CD4-positive, alpha-beta T cell (primary cell): ENCODE measurements around the gene SLX9. TPM values are rescaled to one million over a fixed set of nuclear protein-coding genes. Genes with fewer than 3 reads are reported as not detected.

Experiments used
- ATAC-seq: fragments of 200-7000 bp; cut with Tn5 transposase; one replicate; pipeline ENCODE4 v1.10.0; 2022; ENCODE audit warnings: mild to moderate bottlenecking; ENCODE audit not compliant: poor library complexity
- CTCF ChIA-PET: fragments of 350-600 bp; sonication (Branson Sonifier 250); formaldehyde crosslinking; loops from one replicate; lab custom pipeline; 2021; ENCODE audit warnings: antibody characterized with exemption, inconsistent platforms; lab: Charles Lee
- POLR2A ChIA-PET: fragments of 350-600 bp; sonication (Branson Sonifier 250); formaldehyde crosslinking; loops from one replicate; lab custom pipeline; 2021; ENCODE audit warnings: antibody characterized with exemption, inconsistent platforms; lab: Charles Lee
- DNase-seq, 14 experiments: peaks; one replicate each; pipeline ENCODE4 v3.0.0-alpha.2; 2013 to 2020; ENCODE audit warnings: mixed read lengths in 2 of 14
- H3K27ac ChIP-seq, 2 donors: one replicate each; pipeline versions ENCODE4 v1.5.1 to v1.7.0; 2013; ENCODE audit warnings: low read length in 2 of 2, low read depth in 1 of 2, mild to moderate bottlenecking in 1 of 2
- H3K27me3 ChIP-seq, 2 experiments: 1 replicate in 1 of 2; 2 replicates in 1 of 2; pipeline versions ENCODE4 v1.6.1 to v1.7.0; 2013; ENCODE audit warnings: low read length in 2 of 2, control low read depth in 1 of 2, mild to moderate bottlenecking in 1 of 2, moderate library complexity in 1 of 2; ENCODE audit not compliant: insufficient read depth in 2 of 2, control insufficient read depth in 1 of 2
- H3K36me3 ChIP-seq: one replicate; pipeline ENCODE4 v1.6.1; 2013; ENCODE audit warnings: low read length, control low read depth; ENCODE audit not compliant: insufficient read depth
- H3K4me1 ChIP-seq: one replicate; pipeline ENCODE4 v1.6.1; 2013; ENCODE audit warnings: low read length, control low read depth; ENCODE audit not compliant: insufficient read depth
- H3K4me3 ChIP-seq: one replicate; pipeline ENCODE4 v1.5.1; 2013; ENCODE audit warnings: mild to moderate bottlenecking, low read length, moderate library complexity
- H3K9me3 ChIP-seq, 2 experiments: 1 replicate in 1 of 2; 2 replicates in 1 of 2; pipeline versions ENCODE4 v1.6.1 to v1.7.0; 2013; ENCODE audit warnings: low read length in 2 of 2, mild to moderate bottlenecking in 2 of 2, control low read depth in 1 of 2, moderate library complexity in 1 of 2; ENCODE audit not compliant: control insufficient read depth in 1 of 2, insufficient read depth in 1 of 2
- H3K27ac Mint-ChIP-seq: one replicate; pipeline ENCODE4 v1.8.0; 2020; ENCODE audit warnings: mixed read lengths
- H3K27me3 Mint-ChIP-seq: one replicate; pipeline ENCODE4 v1.8.0; 2021; ENCODE audit warnings: mixed read lengths
- H3K36me3 Mint-ChIP-seq: one replicate; pipeline ENCODE4 v1.8.0; 2021; ENCODE audit warnings: low read depth, mixed read lengths
- H3K4me1 Mint-ChIP-seq: one replicate; pipeline ENCODE4 v1.8.0; 2021; ENCODE audit warnings: low read depth, mixed read lengths
- H3K4me3 Mint-ChIP-seq: one replicate; pipeline ENCODE4 v1.8.0; 2020; ENCODE audit warnings: mild to moderate bottlenecking, mixed read lengths
- H3K9me3 Mint-ChIP-seq: one replicate; pipeline ENCODE4 v1.8.0; 2020; ENCODE audit warnings: mixed read lengths
- intact Hi-C, 2 experiments: fragments of 100-400 bp; cut with DNase I in 1 of 2; cut with micrococcal nuclease in 1 of 2; formaldehyde crosslinking; loops; one replicate each; pipeline versions ENCODE4 v1.15.1 to v1.9.0; 2023 to 2025; cut with DNase I, micrococcal nuclease
- total RNA-seq, 174 experiments: library from RNA in 2 of 174; stranded (reverse) in 2 of 174; gene quantifications; one replicate each; pipeline ENCODE4 v1.2.3 and lab custom pipeline; 2021 to 2026
- TF ChIP-seq, protein P1 (sequence below): fragments of 200-600 bp; IDR thresholded peaks from one replicate; pipeline ENCODE4 v1.8.0; 2022; ENCODE audit warnings: antibody characterized with exemption, mild to moderate bottlenecking

Gene SLX9
- total RNA-seq, 2 experiments from 2014 or later, result 7.7 to 9.1 TPM

DNA sequence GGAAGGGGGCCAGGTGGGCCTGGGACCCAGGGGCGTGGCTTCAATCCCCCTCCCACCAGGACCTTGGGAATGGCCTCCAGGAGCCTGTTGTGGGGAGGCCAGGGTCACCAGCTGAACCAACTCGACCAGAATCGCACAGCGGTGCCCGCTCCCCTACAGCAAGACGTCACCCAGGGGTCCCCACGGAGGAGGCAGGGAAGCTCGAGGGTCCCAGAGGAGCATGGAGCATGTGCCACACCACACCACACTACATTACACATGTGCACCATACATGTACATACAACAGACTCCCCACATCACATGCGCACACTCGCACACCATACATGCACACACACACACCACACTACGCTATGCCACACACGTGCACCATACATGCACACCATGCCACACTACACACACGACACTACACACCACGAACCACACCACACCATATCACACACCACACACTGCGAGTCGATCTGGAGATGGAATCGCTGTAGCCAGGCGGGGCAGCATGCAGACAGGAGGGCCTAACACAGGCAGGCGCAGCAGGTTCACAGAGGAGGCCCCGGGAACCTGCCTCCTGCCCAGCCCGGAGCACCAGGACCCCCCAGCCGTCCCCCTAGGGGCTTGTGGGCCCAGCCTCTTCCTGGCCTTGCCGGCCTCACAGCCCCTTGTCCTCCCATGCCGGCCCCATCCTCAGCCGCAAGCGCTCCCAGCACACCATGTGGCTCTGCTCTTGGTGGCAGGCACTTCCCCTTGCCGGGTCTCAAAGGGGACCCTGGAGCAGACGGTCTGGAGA, 19.7 kb upstream of the SLX9 start:
- peak in 3 of 14 experiments; percentile 16 to 52 (median 49) for DNase-seq
- Histone ChIP-seq H3K27me3 (no peaks in the 10 kb centered on the region), H3K9me3 (no peaks in the 10 kb centered on the region), H3K36me3 (peaks cover 18% of the 10 kb centered on the region), H3K4me3 (peak overlapping the region; percentile 80), H3K4me1 (peaks cover 68% of the 10 kb centered on the region), H3K27ac (peak overlapping the region; percentile 71 to 73)
- POLR2A ChIA-PET, result interaction anchor here (0.7 to 10.8 kb wide), 9 partner anchors 9 to 119 kb away, joined by 4 to 362 read pairs (median 7); partner anchors contain the start of gene UBE2G2
- H3K27me3 Mint-ChIP-seq, result no peaks in the 10 kb centered on the region
- H3K9me3 Mint-ChIP-seq, result no peaks in the 10 kb centered on the region
- H3K36me3 Mint-ChIP-seq, result peaks cover 47% of the 10 kb centered on the region
- TF ChIP-seq, protein P1, sequence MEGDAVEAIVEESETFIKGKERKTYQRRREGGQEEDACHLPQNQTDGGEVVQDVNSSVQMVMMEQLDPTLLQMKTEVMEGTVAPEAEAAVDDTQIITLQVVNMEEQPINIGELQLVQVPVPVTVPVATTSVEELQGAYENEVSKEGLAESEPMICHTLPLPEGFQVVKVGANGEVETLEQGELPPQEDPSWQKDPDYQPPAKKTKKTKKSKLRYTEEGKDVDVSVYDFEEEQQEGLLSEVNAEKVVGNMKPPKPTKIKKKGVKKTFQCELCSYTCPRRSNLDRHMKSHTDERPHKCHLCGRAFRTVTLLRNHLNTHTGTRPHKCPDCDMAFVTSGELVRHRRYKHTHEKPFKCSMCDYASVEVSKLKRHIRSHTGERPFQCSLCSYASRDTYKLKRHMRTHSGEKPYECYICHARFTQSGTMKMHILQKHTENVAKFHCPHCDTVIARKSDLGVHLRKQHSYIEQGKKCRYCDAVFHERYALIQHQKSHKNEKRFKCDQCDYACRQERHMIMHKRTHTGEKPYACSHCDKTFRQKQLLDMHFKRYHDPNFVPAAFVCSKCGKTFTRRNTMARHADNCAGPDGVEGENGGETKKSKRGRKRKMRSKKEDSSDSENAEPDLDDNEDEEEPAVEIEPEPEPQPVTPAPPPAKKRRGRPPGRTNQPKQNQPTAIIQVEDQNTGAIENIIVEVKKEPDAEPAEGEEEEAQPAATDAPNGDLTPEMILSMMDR, result no peak
- peaks cover 83% of the 10 kb centered on the region for H3K4me1 Mint-ChIP-seq
- H3K4me3 Mint-ChIP-seq, result peak overlapping the region; percentile 96
- peak; percentile 28 for ATAC-seq
- CTCF ChIA-PET, result interaction anchor here (1.4 kb wide), 1 partner anchor 13 kb away, joined by 4 read pairs; no protein-coding TSS in a partner anchor
- intact Hi-C loops, result no loop called here
- peak overlapping the region; percentile 96 for H3K27ac Mint-ChIP-seq

DNA sequence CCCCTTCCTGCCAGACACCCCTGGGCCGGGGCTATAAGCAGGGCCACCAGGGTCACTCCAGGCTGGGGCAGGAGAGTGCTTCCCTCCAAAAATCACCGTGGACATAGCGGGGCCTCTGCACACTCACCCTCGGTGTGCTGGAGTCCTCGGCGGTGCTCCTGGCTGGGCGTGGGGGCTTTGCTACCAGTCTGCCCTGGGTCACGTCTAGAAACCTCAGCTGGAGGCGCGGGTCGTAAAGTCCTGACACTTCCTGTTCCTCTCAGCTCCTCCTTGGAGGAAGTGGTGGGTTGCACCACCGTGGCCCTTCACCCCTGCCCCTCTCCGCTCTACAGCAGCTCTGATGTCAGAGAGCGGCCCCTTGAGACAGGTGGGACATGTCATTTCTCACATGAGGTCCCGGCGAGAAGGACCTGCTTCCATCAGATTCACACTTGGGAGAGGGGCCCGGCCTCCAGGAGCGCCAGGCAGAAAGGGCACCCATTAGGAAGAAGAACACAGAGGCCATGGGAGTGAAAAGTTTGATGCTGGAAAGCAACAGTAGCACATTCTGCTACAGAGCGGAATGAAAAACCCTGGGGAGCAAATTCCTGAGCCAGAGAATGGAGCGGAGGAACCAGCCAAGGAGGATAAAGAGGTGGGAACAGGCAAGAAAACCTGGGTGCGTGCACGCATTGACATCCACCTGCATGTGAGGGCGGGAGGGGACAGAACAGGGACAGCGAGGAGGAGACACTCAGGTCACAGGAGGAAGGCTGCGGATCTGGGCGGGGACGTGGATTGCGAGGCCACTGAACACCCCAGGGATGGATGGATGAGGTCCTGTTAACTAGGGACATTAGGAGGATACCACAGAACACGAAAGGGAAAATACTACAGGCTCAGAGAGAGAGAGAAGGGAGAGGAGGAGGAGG, 18.9 kb upstream of the SLX9 start, which contains the start of gene ITGB2:
Gene ITGB2, minus strand, starts transcription at position 206 of the 911 bp plus-strand sequence. CDS start 10,117 bp downstream, outside the sequence.
- CTCF ChIA-PET, result no interaction called here
- H3K27me3 Mint-ChIP-seq, result no peaks in the 10 kb centered on the region
- no peaks in the 10 kb centered on the region for H3K9me3 ChIP-seq
- TF ChIP-seq, protein P1, result no peak
- POLR2A ChIA-PET, result interaction anchor here (0.7 to 2.1 kb wide), 7 partner anchors 8 to 120 kb away, joined by 4 to 14 read pairs (median 6); partner anchors contain the start of gene UBE2G2
- peaks cover 82% of the 10 kb centered on the region for H3K4me1 Mint-ChIP-seq
- H3K36me3 ChIP-seq, result peaks cover 18% of the 10 kb centered on the region
- intact Hi-C loops, result no loop called here
- H3K4me3 Mint-ChIP-seq, result peak within 1 kb of the TSS; percentile 96
- H3K36me3 Mint-ChIP-seq, result peaks cover 43% of the 10 kb centered on the region
- H3K4me1 ChIP-seq, result peaks cover 68% of the 10 kb centered on the region
- peak; percentile 45 for ATAC-seq
- peak within 1 kb of the TSS; percentile 80 for H3K4me3 ChIP-seq
- peak in 12 of 14 experiments; percentile 29 to 85 (median 50) for DNase-seq
- H3K27ac ChIP-seq, result peak within 1 kb of the TSS; percentile 71 to 73
- no peaks in the 10 kb centered on the region for H3K9me3 Mint-ChIP-seq
- H3K27me3 ChIP-seq, result no peaks in the 10 kb centered on the region
- H3K27ac Mint-ChIP-seq, result peak within 1 kb of the TSS; percentile 96

DNA sequence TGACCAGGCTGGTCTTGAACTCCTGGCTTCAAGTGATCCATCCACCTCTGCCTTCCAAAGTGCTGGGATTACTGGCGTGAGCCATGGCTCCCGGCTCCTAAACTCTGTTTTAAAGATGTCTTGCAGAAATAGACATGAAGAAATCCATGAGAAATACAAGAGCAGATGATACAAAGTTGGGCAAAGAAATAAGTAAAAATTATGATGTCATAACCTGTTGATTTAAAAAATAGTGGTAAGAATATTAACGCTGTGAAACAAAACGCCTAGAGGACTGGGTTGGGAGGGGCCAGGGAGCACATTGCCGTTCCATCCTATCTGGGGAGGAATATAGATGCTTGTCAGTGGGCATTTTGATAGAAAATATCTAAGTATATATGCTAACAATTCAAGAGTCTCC, 17.9 kb upstream of the SLX9 start:
- Mint-ChIP-seq H3K27ac (peak overlapping the region; percentile 96), H3K4me1 (peaks cover 82% of the 10 kb centered on the region), H3K27me3 (no peaks in the 10 kb centered on the region), H3K4me3 (peak overlapping the region; percentile 80), H3K36me3 (peaks cover 40% of the 10 kb centered on the region), H3K9me3 (no peaks in the 10 kb centered on the region)
- TF ChIP-seq, protein P1, result no peak
- no peaks in the 10 kb centered on the region for H3K27me3 ChIP-seq
- DNase-seq (no peak), ATAC-seq (no peak)
- no peaks in the 10 kb centered on the region for H3K9me3 ChIP-seq
- H3K4me3 ChIP-seq, result peak overlapping the region; percentile 80
- ChIA-PET POLR2A (interaction anchor here (1.5 to 1.8 kb wide), 2 partner anchors 9 to 11 kb away, joined by 5 to 14 read pairs; no protein-coding TSS in a partner anchor), CTCF (no interaction called here)
- peaks cover 18% of the 10 kb centered on the region for H3K36me3 ChIP-seq
- intact Hi-C loops, result no loop called here
- H3K4me1 ChIP-seq, result peaks cover 68% of the 10 kb centered on the region
- H3K27ac ChIP-seq, result peak overlapping the region in 1 of 2 donors; percentile 73
